Measurements from ENCODE around the gene ROBO1. TPM values are rescaled to one million over a fixed set of nuclear protein-coding genes. Genes with fewer than 3 reads are reported as not detected.

The ROBO1 gene
- total RNA-seq, 2 experiments from 2014 or later = 1.3 to 2.1 TPM

- POLR2A ChIA-PET = no interaction called here
- no peak overlapping the region for H3K27ac Mint-ChIP-seq
- intact Hi-C loops (cut with DNase I, micrococcal nuclease) = no loop called here
Measured at GRCh38 chr3:78847603-78848002, 920.2 kb downstream of the ROBO1 start.

GRCh38 chr3:78847203-78847602 is 920.6 kb downstream of the ROBO1 start:
- intact Hi-C loops (cut with DNase I, micrococcal nuclease) = no loop called here
- ChIA-PET POLR2A (no interaction called here), CTCF (interaction anchor here (0.6 kb wide), 1 partner anchor 307 kb away, joined by 3 read pairs; no protein-coding TSS in a partner anchor)
- H3K9me3 Mint-ChIP-seq (ENCODE audit: low read depth) = no peaks in the 10 kb centered on the region
- no peaks in the 10 kb centered on the region for H3K4me1 Mint-ChIP-seq
- DNase-seq (no peak), ATAC-seq (no peak)
- H3K36me3 Mint-ChIP-seq (ENCODE audit: low read depth) = no peaks in the 10 kb centered on the region
- H3K4me3 Mint-ChIP-seq = no peak overlapping the region
- no peaks in the 10 kb centered on the region for H3K27me3 Mint-ChIP-seq
- H3K27ac Mint-ChIP-seq = no peak overlapping the region

More at GRCh38 chr3:78847603-78848002, 920.2 kb downstream of the ROBO1 start:
- Mint-ChIP-seq H3K27me3 (no peaks in the 10 kb centered on the region), H3K9me3 (ENCODE audit: low read depth) (no peaks in the 10 kb centered on the region), H3K36me3 (ENCODE audit: low read depth) (no peaks in the 10 kb centered on the region), H3K4me3 (no peak overlapping the region), H3K4me1 (no peaks in the 10 kb centered on the region)
- ATAC-seq = no peak
- CTCF ChIA-PET = no interaction called here
- DNase-seq = no peak

- Mint-ChIP-seq H3K4me3 (no peak overlapping the region), H3K27ac (no peak overlapping the region), H3K27me3 (no peaks in the 10 kb centered on the region), H3K4me1 (no peaks in the 10 kb centered on the region), H3K36me3 (ENCODE audit: low read depth) (no peaks in the 10 kb centered on the region), H3K9me3 (ENCODE audit: low read depth) (no peaks in the 10 kb centered on the region)
- ChIA-PET POLR2A (no interaction called here), CTCF (interaction anchor here (0.6 kb wide), 1 partner anchor 308 kb away, joined by 3 read pairs; no protein-coding TSS in a partner anchor)
- no peak for DNase-seq
- ATAC-seq = no peak
- intact Hi-C loops (cut with DNase I, micrococcal nuclease) = no loop called here
Measured at GRCh38 chr3:78846718-78847117, 921.1 kb downstream of the ROBO1 start.

- H3K27me3 Mint-ChIP-seq = no peaks in the 10 kb centered on the region
Measured at GRCh38 chr3:78845605-78846004, 922.2 kb downstream of the ROBO1 start.

GRCh38 chr3:78844307-78844706 is 923.5 kb downstream of the ROBO1 start:
- POLR2A ChIA-PET = no interaction called here
- no peak overlapping the region for H3K4me3 Mint-ChIP-seq

More at GRCh38 chr3:78845605-78846004, 922.2 kb downstream of the ROBO1 start:
- ChIA-PET CTCF (no interaction called here), POLR2A (no interaction called here)
- DNase-seq (no peak), ATAC-seq (no peak)
- no peak overlapping the region for H3K27ac Mint-ChIP-seq
- H3K4me3 Mint-ChIP-seq = no peak overlapping the region
- intact Hi-C loops (cut with DNase I, micrococcal nuclease) = no loop called here
- no peaks in the 10 kb centered on the region for H3K9me3 Mint-ChIP-seq (ENCODE audit: low read depth)
- no peaks in the 10 kb centered on the region for H3K36me3 Mint-ChIP-seq (ENCODE audit: low read depth)
- H3K4me1 Mint-ChIP-seq = no peaks in the 10 kb centered on the region

GRCh38 chr3:78839693-78840092 is 928.1 kb downstream of the ROBO1 start:
- Mint-ChIP-seq H3K36me3 (ENCODE audit: low read depth) (no peaks in the 10 kb centered on the region), H3K4me1 (no peaks in the 10 kb centered on the region), H3K9me3 (ENCODE audit: low read depth) (no peaks in the 10 kb centered on the region), H3K4me3 (no peak overlapping the region), H3K27ac (no peak overlapping the region), H3K27me3 (no peaks in the 10 kb centered on the region)
- intact Hi-C loops (cut with DNase I, micrococcal nuclease) = no loop called here
- CTCF ChIA-PET = no interaction called here
- ATAC-seq = no peak
- POLR2A ChIA-PET = no interaction called here
- no peak for DNase-seq

More at GRCh38 chr3:78844307-78844706, 923.5 kb downstream of the ROBO1 start:
- DNase-seq (no peak), ATAC-seq (no peak)
- intact Hi-C loops (cut with DNase I, micrococcal nuclease) = no loop called here
- Mint-ChIP-seq H3K9me3 (ENCODE audit: low read depth) (no peaks in the 10 kb centered on the region), H3K27ac (no peak overlapping the region), H3K27me3 (no peaks in the 10 kb centered on the region), H3K4me1 (no peaks in the 10 kb centered on the region), H3K36me3 (ENCODE audit: low read depth) (no peaks in the 10 kb centered on the region)
- CTCF ChIA-PET = no interaction called here

- intact Hi-C loops (cut with DNase I, micrococcal nuclease) = no loop called here
- H3K27me3 Mint-ChIP-seq = no peaks in the 10 kb centered on the region
- H3K4me3 Mint-ChIP-seq = no peak overlapping the region
- DNase-seq = no peak
- POLR2A ChIA-PET = no interaction called here
- H3K36me3 Mint-ChIP-seq (ENCODE audit: low read depth) = no peaks in the 10 kb centered on the region
- ATAC-seq = no peak
- CTCF ChIA-PET = no interaction called here
- no peak overlapping the region for H3K27ac Mint-ChIP-seq
- no peaks in the 10 kb centered on the region for H3K4me1 Mint-ChIP-seq
- no peaks in the 10 kb centered on the region for H3K9me3 Mint-ChIP-seq (ENCODE audit: low read depth)
Measured at GRCh38 chr3:78838362-78838761, 929.4 kb downstream of the ROBO1 start.

GRCh38 chr3:78834910-78835309 is 932.9 kb downstream of the ROBO1 start:
- H3K27me3 Mint-ChIP-seq = no peaks in the 10 kb centered on the region
- no peak for DNase-seq
- H3K9me3 Mint-ChIP-seq (ENCODE audit: low read depth) = no peaks in the 10 kb centered on the region
- H3K36me3 Mint-ChIP-seq (ENCODE audit: low read depth) = no peaks in the 10 kb centered on the region
- no peaks in the 10 kb centered on the region for H3K4me1 Mint-ChIP-seq
- intact Hi-C loops (cut with DNase I, micrococcal nuclease) = no loop called here
- no peak for ATAC-seq
- no peak overlapping the region for H3K4me3 Mint-ChIP-seq
- H3K27ac Mint-ChIP-seq = no peak overlapping the region
- ChIA-PET CTCF (interaction anchor here (0.6 kb wide), 1 partner anchor 1642 kb away, joined by 3 read pairs; no protein-coding TSS in a partner anchor), POLR2A (no interaction called here)

GRCh38 chr3:78832785-78833204 is 935.0 kb downstream of the ROBO1 start:
- Mint-ChIP-seq H3K9me3 (ENCODE audit: low read depth) (no peaks in the 10 kb centered on the region), H3K27ac (no peak overlapping the region), H3K36me3 (ENCODE audit: low read depth) (no peaks in the 10 kb centered on the region), H3K4me1 (no peaks in the 10 kb centered on the region), H3K27me3 (no peaks in the 10 kb centered on the region), H3K4me3 (no peak overlapping the region)
- ATAC-seq (no peak), DNase-seq (no peak)
- POLR2A ChIA-PET = no interaction called here
- intact Hi-C loops (cut with DNase I, micrococcal nuclease) = no loop called here
- CTCF ChIA-PET = no interaction called here

GRCh38 chr3:78831446-78831972 is 936.3 kb downstream of the ROBO1 start:
- POLR2A ChIA-PET = no interaction called here
- H3K9me3 Mint-ChIP-seq (ENCODE audit: low read depth) = no peaks in the 10 kb centered on the region
- intact Hi-C loops (cut with DNase I, micrococcal nuclease) = no loop called here

GRCh38 chr3:78830470-78830869 is 937.3 kb downstream of the ROBO1 start:
- Mint-ChIP-seq H3K9me3 (ENCODE audit: low read depth) (no peaks in the 10 kb centered on the region), H3K4me1 (no peaks in the 10 kb centered on the region), H3K36me3 (ENCODE audit: low read depth) (no peaks in the 10 kb centered on the region), H3K27ac (no peak overlapping the region), H3K27me3 (no peaks in the 10 kb centered on the region), H3K4me3 (no peak overlapping the region)
- ATAC-seq (no peak), DNase-seq (no peak)
- intact Hi-C loops (cut with DNase I, micrococcal nuclease) = no loop called here
- CTCF ChIA-PET = no interaction called here
- POLR2A ChIA-PET = no interaction called here

More at GRCh38 chr3:78831446-78831972, 936.3 kb downstream of the ROBO1 start:
- Mint-ChIP-seq H3K36me3 (ENCODE audit: low read depth) (no peaks in the 10 kb centered on the region), H3K4me3 (no peak overlapping the region), H3K27ac (no peak overlapping the region), H3K27me3 (no peaks in the 10 kb centered on the region), H3K4me1 (no peaks in the 10 kb centered on the region)
- DNase-seq (peak; percentile 3), ATAC-seq (peak; percentile 81)
- CTCF ChIA-PET = no interaction called here

GRCh38 chr3:78827618-78828017 is 940.2 kb downstream of the ROBO1 start:
- Mint-ChIP-seq H3K36me3 (ENCODE audit: low read depth) (no peaks in the 10 kb centered on the region), H3K4me3 (no peak overlapping the region), H3K27ac (no peak overlapping the region), H3K4me1 (no peaks in the 10 kb centered on the region), H3K27me3 (no peaks in the 10 kb centered on the region), H3K9me3 (ENCODE audit: low read depth) (no peaks in the 10 kb centered on the region)
- DNase-seq (no peak), ATAC-seq (no peak)
- intact Hi-C loops (cut with DNase I, micrococcal nuclease) = no loop called here
- POLR2A ChIA-PET = no interaction called here
- CTCF ChIA-PET = no interaction called here

GRCh38 chr3:78825858-78826215 is 942.0 kb downstream of the ROBO1 start:
- no peak for ATAC-seq
- CTCF ChIA-PET = no interaction called here
- Mint-ChIP-seq H3K9me3 (ENCODE audit: low read depth) (no peaks in the 10 kb centered on the region), H3K27me3 (no peaks in the 10 kb centered on the region), H3K36me3 (ENCODE audit: low read depth) (no peaks in the 10 kb centered on the region), H3K27ac (no peak overlapping the region), H3K4me1 (no peaks in the 10 kb centered on the region), H3K4me3 (no peak overlapping the region)
- POLR2A ChIA-PET = no interaction called here
- intact Hi-C loops (cut with DNase I, micrococcal nuclease) = no loop called here
- no peak for DNase-seq

All from activated CD4-positive, alpha-beta T cell treated with anti-CD3 and anti-CD28 coated beads for 36 hours (primary cell).